HG03575 (cell line): ENCODE data around the gene ZNF337.
"Not testable (repeated sequence)": the region's sequence is repeated elsewhere in the genome, so short reads cannot be mapped to it uniquely, and the experiment has no call there.

ENCODE experiments used
- ATAC-seq: cut with Tn5 transposase; IDR thresholded peaks from one replicate; pipeline ENCODE4 v1.9.1; 2021; ENCODE audit not compliant: unreplicated experiment, insufficient number of reproducible peaks, low FRiP score; ENCODE audit errors: extremely low read depth

Gene ZNF337

GRCh38 chr20:25643716-25644115 is 52.9 kb downstream of the ZNF337 start:
- ATAC-seq, result no peak

GRCh38 chr20:25637247-25637646 is 59.4 kb downstream of the ZNF337 start:
- ATAC-seq, result no peak

- no peak for ATAC-seq
Observed at GRCh38 chr20:25632940-25633790, 63.5 kb downstream of the ZNF337 start.

- ATAC-seq, result not testable (repeated sequence)
Observed at GRCh38 chr20:25630615-25631014, 66.0 kb downstream of the ZNF337 start.

- no peak for ATAC-seq
Observed at GRCh38 chr20:25629816-25630499, 66.7 kb downstream of the ZNF337 start.

GRCh38 chr20:25626779-25627178 is 69.9 kb downstream of the ZNF337 start:
- no peak for ATAC-seq

GRCh38 chr20:25624500-25624939 is 72.1 kb downstream of the ZNF337 start:
- no peak for ATAC-seq
